ENCODE measurements around the gene TRRAP.

DNA sequence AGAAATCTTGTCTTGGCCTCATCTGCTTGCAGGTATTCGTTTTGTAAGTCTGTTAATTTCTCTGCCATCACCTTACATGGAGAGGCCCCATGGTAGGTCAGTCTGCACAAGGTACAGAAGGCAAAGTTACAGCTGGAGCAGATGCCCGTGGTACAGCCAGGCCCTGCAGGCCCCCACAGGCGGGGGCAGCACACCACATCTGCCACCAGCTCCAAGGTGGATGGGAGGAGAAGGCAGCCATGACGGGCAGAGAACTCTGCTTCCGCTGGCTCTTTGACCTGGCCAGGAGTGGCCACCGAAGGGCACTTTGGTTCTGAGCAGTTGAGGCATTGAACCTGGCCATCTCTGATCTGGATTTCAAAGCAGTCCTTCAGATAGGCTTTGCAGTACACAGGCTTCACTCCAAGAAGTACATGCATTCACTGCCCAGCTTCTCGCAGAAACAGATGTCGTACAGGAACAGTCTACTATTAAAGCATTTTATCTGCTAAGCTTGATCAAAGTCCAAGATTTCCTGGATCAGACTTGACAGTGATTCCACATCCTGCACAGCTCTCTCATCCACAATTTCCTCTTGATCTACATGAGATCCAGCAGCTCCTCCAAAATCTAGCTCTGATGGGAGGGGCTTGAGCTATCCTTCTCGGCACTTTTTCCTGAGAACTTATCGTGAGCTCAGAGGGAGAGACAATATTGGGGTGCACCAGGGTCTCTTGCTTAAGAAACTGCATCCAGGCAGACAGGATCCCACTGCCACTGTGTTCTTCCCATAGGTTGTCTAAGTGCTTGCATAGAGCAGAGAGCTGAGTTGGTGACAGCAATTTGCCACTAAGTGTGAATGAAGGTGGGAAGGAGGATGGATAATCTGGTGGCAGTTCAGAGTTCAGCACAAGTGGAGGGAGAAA, 120.7 kb downstream of the TRRAP start:
- TF ChIP-seq JUND (IDR thresholded peaks at IDR 0.05) = no peak
- TF ChIP-seq REST (IDR thresholded peaks at IDR 0.05) = no peak
- TF ChIP-seq SP1 (IDR thresholded peaks at IDR 0.05) = no peak
- no peak for TF ChIP-seq CTCF (IDR thresholded peaks at IDR 0.05; ENCODE audit: low read depth, low read length, missing input control)
- TF ChIP-seq RAD21 (IDR thresholded peaks at IDR 0.05) = no peak
- TF ChIP-seq YY1 (IDR thresholded peaks at IDR 0.05) = no peak
- TF ChIP-seq GABPA (IDR thresholded peaks at IDR 0.05 in 1 of 2, conservative IDR thresholded peaks at IDR 0.05 in 1 of 2) = no peak
- no peak for TF ChIP-seq RXRA (IDR thresholded peaks at IDR 0.05)
- TF ChIP-seq TAF1 (conservative IDR thresholded peaks at IDR 0.05) = no peak
- no peak for TF ChIP-seq MAX (IDR thresholded peaks at IDR 0.05)
